Osteocyte (in vitro differentiated cells): ENCODE data around the gene UTP14C. TPM values are rescaled to one million over a fixed set of nuclear protein-coding genes. Genes with fewer than 3 reads are reported as not detected.

Experiments
- DNase-seq: peaks from one replicate; pipeline ENCODE4 v3.0.0; 2021; ENCODE audit warnings: mixed read lengths; ENCODE audit not compliant: unreplicated experiment; ENCODE audit errors: extremely low spot score
- H3K27ac Mint-ChIP-seq: one replicate; pipeline ENCODE4 v1.8.0; 2021; ENCODE audit warnings: mild to moderate bottlenecking, mixed read lengths; ENCODE audit not compliant: unreplicated experiment
- H3K27me3 Mint-ChIP-seq: one replicate; pipeline ENCODE4 v1.8.0; 2021; ENCODE audit warnings: mixed read lengths; ENCODE audit not compliant: unreplicated experiment
- H3K36me3 Mint-ChIP-seq: one replicate; pipeline ENCODE4 v1.8.0; 2021; ENCODE audit warnings: mixed read lengths; ENCODE audit not compliant: unreplicated experiment
- H3K4me1 Mint-ChIP-seq: one replicate; pipeline ENCODE4 v1.8.0; 2021; ENCODE audit warnings: mixed read lengths; ENCODE audit not compliant: unreplicated experiment
- H3K4me3 Mint-ChIP-seq: one replicate; pipeline ENCODE4 v1.8.0; 2021; ENCODE audit warnings: mild to moderate bottlenecking, moderate library complexity, mixed read lengths; ENCODE audit not compliant: unreplicated experiment
- H3K9me3 Mint-ChIP-seq: one replicate; pipeline ENCODE4 v1.8.0; 2021; ENCODE audit warnings: mixed read lengths; ENCODE audit not compliant: unreplicated experiment
- long read RNA-seq: library from polyadenylated mRNA; unstranded; transcript quantifications from one replicate; pipeline ENCODE4 v2.0.0, GENCODE V29; 2021
- total RNA-seq: library from RNA; stranded (reverse); gene quantifications from 2 replicates; pipeline ENCODE4 v1.2.1, GENCODE V29; 2021
- TF ChIP-seq, protein P1 (sequence below): fragments of 200-600 bp; sonication (generic); IDR thresholded peaks from 2 replicates; pipeline ENCODE4 v1.5.0; 2021; ENCODE audit warnings: antibody characterized with exemption, mild to moderate bottlenecking, moderate library complexity

UTP14C gene, protein sequence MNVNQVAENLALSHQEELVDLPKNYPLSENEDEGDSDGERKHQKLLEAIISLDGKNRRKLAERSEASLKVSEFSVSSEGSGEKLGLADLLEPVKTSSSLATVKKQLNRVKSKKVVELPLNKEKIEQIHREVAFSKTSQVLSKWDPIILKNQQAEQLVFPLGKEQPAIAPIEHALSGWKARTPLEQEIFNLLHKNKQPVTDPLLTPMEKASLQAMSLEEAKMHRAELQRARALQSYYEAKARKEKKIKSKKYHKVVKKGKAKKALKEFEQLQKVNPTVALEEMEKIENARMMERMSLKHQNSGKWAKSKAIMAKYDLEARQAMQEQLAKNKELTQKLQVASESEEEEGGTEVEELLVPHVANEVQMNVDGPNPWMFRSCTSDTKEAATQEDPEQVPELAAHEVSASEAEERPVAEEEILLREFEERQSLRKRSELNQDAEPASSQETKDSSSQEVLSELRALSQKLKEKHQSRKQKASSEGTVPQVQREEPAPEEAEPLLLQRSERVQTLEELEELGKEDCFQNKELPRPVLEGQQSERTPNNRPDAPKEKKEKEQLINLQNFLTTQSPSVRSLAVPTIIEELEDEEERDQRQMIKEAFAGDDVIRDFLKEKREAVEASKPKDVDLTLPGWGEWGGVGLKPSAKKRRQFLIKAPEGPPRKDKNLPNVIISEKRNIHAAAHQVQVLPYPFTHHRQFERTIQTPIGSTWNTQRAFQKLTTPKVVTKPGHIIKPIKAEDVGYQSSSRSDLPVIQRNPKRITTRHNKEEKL
- 22.4 and 24.2 TPM in 2 replicates for total RNA-seq
- long read RNA-seq, full-length matches to known transcripts, result 12 of 22 reads
- long read RNA-seq, partial matches to known transcripts, result 0 of 22 reads
- long read RNA-seq, other reads (novel, unspliced or antisense), result 10 of 22 reads

DNA sequence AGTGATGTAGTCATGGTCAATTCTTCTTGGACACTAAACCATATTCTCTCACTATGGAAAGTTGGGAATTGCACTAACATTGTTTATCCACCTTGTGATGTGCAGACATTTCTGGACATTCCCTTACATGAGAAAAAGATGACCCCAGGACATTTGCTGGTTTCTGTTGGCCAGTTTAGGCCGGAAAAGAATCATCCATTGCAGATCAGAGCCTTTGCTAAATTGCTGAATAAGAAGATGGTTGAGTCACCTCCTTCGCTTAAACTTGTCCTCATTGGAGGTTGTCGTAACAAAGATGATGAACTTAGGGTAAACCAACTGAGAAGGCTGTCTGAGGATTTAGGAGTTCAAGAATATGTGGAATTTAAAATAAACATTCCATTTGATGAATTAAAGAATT lies at the start of gene UTP14C:
TSS of gene UTP14C (plus strand) at position 211 of the 400 bp plus-strand sequence. CDS start 4,114 bp downstream, outside the sequence.
- TF ChIP-seq, protein P1, sequence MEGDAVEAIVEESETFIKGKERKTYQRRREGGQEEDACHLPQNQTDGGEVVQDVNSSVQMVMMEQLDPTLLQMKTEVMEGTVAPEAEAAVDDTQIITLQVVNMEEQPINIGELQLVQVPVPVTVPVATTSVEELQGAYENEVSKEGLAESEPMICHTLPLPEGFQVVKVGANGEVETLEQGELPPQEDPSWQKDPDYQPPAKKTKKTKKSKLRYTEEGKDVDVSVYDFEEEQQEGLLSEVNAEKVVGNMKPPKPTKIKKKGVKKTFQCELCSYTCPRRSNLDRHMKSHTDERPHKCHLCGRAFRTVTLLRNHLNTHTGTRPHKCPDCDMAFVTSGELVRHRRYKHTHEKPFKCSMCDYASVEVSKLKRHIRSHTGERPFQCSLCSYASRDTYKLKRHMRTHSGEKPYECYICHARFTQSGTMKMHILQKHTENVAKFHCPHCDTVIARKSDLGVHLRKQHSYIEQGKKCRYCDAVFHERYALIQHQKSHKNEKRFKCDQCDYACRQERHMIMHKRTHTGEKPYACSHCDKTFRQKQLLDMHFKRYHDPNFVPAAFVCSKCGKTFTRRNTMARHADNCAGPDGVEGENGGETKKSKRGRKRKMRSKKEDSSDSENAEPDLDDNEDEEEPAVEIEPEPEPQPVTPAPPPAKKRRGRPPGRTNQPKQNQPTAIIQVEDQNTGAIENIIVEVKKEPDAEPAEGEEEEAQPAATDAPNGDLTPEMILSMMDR, result no peak
- Mint-ChIP-seq H3K4me1 (no peaks in the 10 kb centered on the region), H3K36me3 (peaks cover 73% of the 10 kb centered on the region), H3K9me3 (peaks cover 20% of the 10 kb centered on the region), H3K4me3 (no peak within 1 kb of the TSS), H3K27me3 (no peaks in the 10 kb centered on the region), H3K27ac (no peak within 1 kb of the TSS)
- DNase-seq, result no peak

DNA sequence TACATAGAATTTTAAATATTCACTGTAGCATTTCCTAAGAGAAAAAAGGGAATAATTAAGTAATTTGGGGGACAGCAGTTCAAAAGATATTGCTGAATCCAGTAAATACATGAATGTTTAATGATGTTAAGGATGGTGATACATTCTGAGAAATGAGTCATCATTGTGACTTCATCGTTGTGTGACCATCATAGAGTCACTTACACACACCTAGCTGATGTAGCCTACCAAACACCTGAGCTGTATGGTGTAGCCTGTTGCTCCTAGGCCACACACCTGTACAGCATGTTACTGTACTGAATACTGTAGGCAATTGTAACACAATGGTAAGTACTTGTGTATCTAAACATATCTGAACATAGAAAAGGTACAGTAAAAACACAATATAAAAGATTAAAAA lies 48.1 kb upstream of the UTP14C start:
- Mint-ChIP-seq H3K4me1 (peaks cover 9% of the 10 kb centered on the region), H3K27ac (no peak overlapping the region), H3K36me3 (no peaks in the 10 kb centered on the region), H3K9me3 (no peaks in the 10 kb centered on the region), H3K4me3 (no peak overlapping the region), H3K27me3 (no peaks in the 10 kb centered on the region)
- TF ChIP-seq, protein P1, result no peak
- no peak for DNase-seq

DNA sequence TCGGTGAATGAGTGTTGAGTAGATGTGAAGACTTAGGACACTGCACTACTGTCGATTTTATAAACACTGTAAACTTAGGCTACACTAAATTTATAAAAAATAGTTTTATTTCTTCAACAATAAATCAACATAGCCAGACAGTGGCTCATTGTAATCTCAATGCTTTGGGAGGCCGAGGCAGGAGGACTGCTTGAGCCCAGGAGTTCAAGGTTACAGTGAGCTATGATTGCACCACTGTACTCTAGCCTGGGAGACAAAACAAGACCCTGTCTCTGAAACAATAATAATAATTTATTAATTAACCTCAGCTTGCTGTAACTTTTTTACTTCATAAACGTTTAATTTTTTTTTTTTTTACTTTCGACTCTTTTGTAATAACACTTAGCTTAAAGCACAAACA lies 47.6 kb upstream of the UTP14C start:
- Mint-ChIP-seq H3K27ac (no peak overlapping the region), H3K4me3 (no peak overlapping the region), H3K4me1 (peaks cover 10% of the 10 kb centered on the region), H3K36me3 (no peaks in the 10 kb centered on the region), H3K27me3 (no peaks in the 10 kb centered on the region), H3K9me3 (no peaks in the 10 kb centered on the region)
- no peak for DNase-seq
- TF ChIP-seq, protein P1, result no peak

DNA sequence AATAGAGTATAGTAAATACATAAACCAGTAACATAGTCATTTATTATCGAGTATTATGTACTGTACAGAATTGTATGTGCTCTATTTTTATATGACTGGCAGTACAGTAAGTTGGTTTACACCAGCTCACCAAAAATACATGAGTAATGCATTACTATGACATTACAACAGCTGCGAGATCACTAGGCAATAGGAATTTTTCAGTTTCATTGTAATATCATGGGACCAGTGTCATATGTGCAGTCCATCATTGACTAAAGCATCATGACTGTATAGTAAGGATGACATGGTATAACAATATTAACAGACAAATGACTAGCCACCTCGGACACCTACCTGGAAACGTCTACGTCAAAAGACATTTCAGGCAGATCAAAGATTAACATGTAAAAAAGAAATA lies 46.9 kb upstream of the UTP14C start:
- TF ChIP-seq, protein P1, result no peak
- Mint-ChIP-seq H3K27me3 (no peaks in the 10 kb centered on the region), H3K4me1 (peaks cover 10% of the 10 kb centered on the region), H3K36me3 (no peaks in the 10 kb centered on the region), H3K9me3 (no peaks in the 10 kb centered on the region), H3K4me3 (no peak overlapping the region), H3K27ac (no peak overlapping the region)
- no peak for DNase-seq
